Thoracic aorta (tissue), 2 donors: Measurements from ENCODE around the gene BAZ2B. TPM values are rescaled to one million over a fixed set of nuclear protein-coding genes. Genes with fewer than 3 reads are reported as not detected.

ENCODE experiments used
- ATAC-seq: fragments of 150-250 bp; one replicate; pipeline ENCODE4 v1.8.0; 2017; ENCODE audit warnings: low read depth; ENCODE audit not compliant: insufficient number of reproducible peaks, low FRiP score
- DNase-seq: peaks from one replicate; pipeline ENCODE4 v3.0.0-alpha.2; 2020; ENCODE audit warnings: low spot score
- H3K27ac ChIP-seq, 2 donors: fragments of 200-600 bp; sonication (generic); 1 replicate in 1 of 2; 2 replicates in 1 of 2; pipeline ENCODE4 v1.5.1; 2016; ENCODE audit warnings: mild to moderate bottlenecking in 2 of 2, moderate library complexity in 2 of 2
- H3K27me3 ChIP-seq: fragments of 200-600 bp; sonication (generic); replicated peaks from 2 replicates; pipeline ENCODE4 v1.6.0; 2016; ENCODE audit warnings: mild to moderate bottlenecking; ENCODE audit not compliant: insufficient read depth
- H3K36me3 ChIP-seq: fragments of 200-600 bp; sonication (generic); one replicate; pipeline ENCODE4 v1.5.1; 2016
- H3K4me1 ChIP-seq, 2 donors: fragments of 200-600 bp; sonication (generic); 1 replicate in 1 of 2; 2 replicates in 1 of 2; pipeline versions ENCODE4 v1.5.1 to v1.6.0; 2016; ENCODE audit warnings: low read depth in 2 of 2, mild to moderate bottlenecking in 1 of 2; ENCODE audit not compliant: control insufficient read depth in 1 of 2
- H3K4me3 ChIP-seq: fragments of 200-600 bp; sonication (generic); 2 replicates; pipeline ENCODE4 v1.5.1; 2016; ENCODE audit warnings: mild to moderate bottlenecking
- H3K9me3 ChIP-seq: fragments of 200-600 bp; sonication (generic); 2 replicates; pipeline ENCODE4 v1.5.1; 2016
- CTCF ChIP-seq: fragments of 200-600 bp; sonication (generic); IDR thresholded peaks from one replicate; pipeline ENCODE4 v1.5.1; 2019; ENCODE audit warnings: antibody characterized with exemption
- total RNA-seq, 2 donors: library from RNA; depleted of rRNA; stranded (reverse); fragments of >200 nt; gene quantifications; one replicate each; pipeline versions ENCODE4 v1.1.0 to v1.2.3, GENCODE V29; 2016

BAZ2B gene
- total RNA-seq, 2 donors from 2014 or later, result 73.8 to 147 TPM

- Histone ChIP-seq H3K4me3 (no peak overlapping the region), H3K36me3 (no peaks in the 10 kb centered on the region), H3K4me1 (no peaks in the 10 kb centered on the region), H3K27me3 (no peaks in the 10 kb centered on the region), H3K9me3 (no peaks in the 10 kb centered on the region), H3K27ac (no peak overlapping the region)
- DNase-seq (no peak), ATAC-seq (no peak)
- TF ChIP-seq CTCF, result no peak
Measured at GRCh38 chr2:159584796-159585195, 31.6 kb downstream of the BAZ2B start.

GRCh38 chr2:159573846-159574606, 42.3 kb downstream of the BAZ2B start:
- no peaks in the 10 kb centered on the region for H3K9me3 ChIP-seq
- H3K36me3 ChIP-seq, result no peaks in the 10 kb centered on the region
- TF ChIP-seq CTCF, result no peak
- no peak overlapping the region for H3K4me3 ChIP-seq
- no peak overlapping the region for H3K27ac ChIP-seq
- DNase-seq, result no peak
- no peak for ATAC-seq
- H3K27me3 ChIP-seq, result no peaks in the 10 kb centered on the region
- H3K4me1 ChIP-seq, result peaks cover 0 to 6% of the 10 kb centered on the region in 2 donors

- TF ChIP-seq CTCF, result no peak
- no peak for ATAC-seq
- no peak overlapping the region for H3K27ac ChIP-seq
- no peaks in the 10 kb centered on the region for H3K27me3 ChIP-seq
- DNase-seq, result no peak
- H3K9me3 ChIP-seq, result no peaks in the 10 kb centered on the region
- no peaks in the 10 kb centered on the region for H3K36me3 ChIP-seq
- peaks cover 0 to 6% of the 10 kb centered on the region in 2 donors for H3K4me1 ChIP-seq
- H3K4me3 ChIP-seq, result no peak overlapping the region
Measured at GRCh38 chr2:159573294-159573693, 43.1 kb downstream of the BAZ2B start.

- Histone ChIP-seq H3K4me3 (no peak overlapping the region), H3K4me1 (peaks cover 0 to 4% of the 10 kb centered on the region in 2 donors), H3K27me3 (no peaks in the 10 kb centered on the region), H3K27ac (no peak overlapping the region), H3K36me3 (no peaks in the 10 kb centered on the region), H3K9me3 (no peaks in the 10 kb centered on the region)
- DNase-seq, result no peak
- no peak for ATAC-seq
- TF ChIP-seq CTCF, result no peak
Measured at GRCh38 chr2:159572459-159572858, 43.9 kb downstream of the BAZ2B start.

GRCh38 chr2:159571540-159572260, 44.6 kb downstream of the BAZ2B start:
- Histone ChIP-seq H3K4me3 (no peak overlapping the region), H3K36me3 (no peaks in the 10 kb centered on the region), H3K4me1 (no peaks in the 10 kb centered on the region), H3K27me3 (no peaks in the 10 kb centered on the region), H3K27ac (no peak overlapping the region), H3K9me3 (no peaks in the 10 kb centered on the region)
- DNase-seq (no peak), ATAC-seq (no peak)
- TF ChIP-seq CTCF, result no peak
